ENCODE data around the gene CPM.

CPM gene

GRCh38 chr12:68932961-68933893, at the start of gene CPM:
TSS of gene CPM (minus strand) at chr12:68933171. CDS start at chr12:68932837, 334 bp downstream.
- DNase-seq = peak; percentile 67

GRCh38 chr12:68981516-68981915, 48.5 kb upstream of the CPM start:
- no peak for DNase-seq

- DNase-seq = no peak
These were observed 47.7 kb upstream of the CPM start for GRCh38 chr12:68980476-68981212.

DNA sequence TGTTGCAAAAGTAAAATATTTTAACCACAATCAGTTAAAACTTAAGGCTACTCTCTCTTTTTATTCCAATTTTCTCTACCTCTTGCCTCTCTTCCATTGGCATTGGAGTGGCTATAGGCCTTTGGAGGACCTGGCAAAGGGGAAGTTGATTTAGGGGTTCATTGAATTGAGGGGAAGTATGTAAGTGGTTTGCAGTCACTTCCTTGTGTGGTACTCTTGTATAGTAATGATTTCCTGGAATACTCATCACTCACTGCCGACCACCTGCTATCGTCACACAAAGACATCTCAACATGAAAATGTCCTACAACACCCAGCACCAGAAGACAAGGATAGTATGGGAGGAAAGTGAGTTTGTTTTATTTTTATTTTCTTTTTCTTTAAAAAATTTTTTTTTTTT, 45.7 kb upstream of the CPM start:
- DNase-seq = no peak

GRCh38 chr12:68977909-68978610, 45.1 kb upstream of the CPM start:
- DNase-seq = no peak

GRCh38 chr12:68977335-68977734, 44.4 kb upstream of the CPM start:
- DNase-seq = no peak

GRCh38 chr12:68976395-68976841, 43.4 kb upstream of the CPM start:
- no peak for DNase-seq

DNA sequence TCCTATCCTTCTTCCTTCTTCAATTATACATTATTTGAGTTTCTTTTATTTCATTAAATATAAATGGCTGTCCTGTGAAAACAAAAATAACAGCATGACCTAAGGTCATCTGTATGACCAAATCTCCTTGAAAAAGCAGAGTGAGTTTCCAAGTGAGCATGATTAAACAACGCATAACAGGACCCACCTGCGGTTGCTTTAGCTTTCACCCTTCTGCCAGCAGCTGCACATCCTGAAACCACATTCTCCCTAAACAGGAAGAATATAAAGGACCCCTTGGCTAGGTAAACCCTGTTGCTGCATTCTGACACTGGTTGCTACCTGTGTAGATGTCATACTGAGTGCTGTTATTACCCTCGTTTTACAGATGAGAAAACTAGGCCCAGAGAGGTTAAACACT, 42.8 kb upstream of the CPM start:
- no peak for DNase-seq

GRCh38 chr12:68972595-68972994, 39.6 kb upstream of the CPM start:
- DNase-seq = no peak

DNA sequence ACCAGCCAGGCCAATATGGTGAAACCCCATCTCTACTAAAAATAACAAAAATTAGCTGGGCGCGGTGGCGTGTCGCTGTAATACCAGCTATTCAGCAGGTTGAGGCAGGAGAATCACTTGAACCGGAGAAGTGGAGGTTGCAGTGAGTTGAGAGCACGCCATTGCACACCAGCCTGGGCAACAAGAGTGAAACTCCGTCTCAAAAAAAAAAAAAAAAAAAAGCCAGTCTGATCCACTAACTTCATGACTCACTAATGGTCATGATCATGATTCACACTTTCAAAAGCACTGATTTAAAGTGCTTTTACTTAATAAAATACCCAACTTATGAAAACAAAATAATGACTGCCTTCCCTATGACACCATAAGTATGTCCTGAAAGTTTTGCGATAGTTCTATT, 38.4 kb upstream of the CPM start:
- no peak for DNase-seq

- no peak for DNase-seq
These were observed 38.0 kb upstream of the CPM start for GRCh38 chr12:68970951-68971350.

- no peak for DNase-seq
These were observed 37.3 kb upstream of the CPM start for GRCh38 chr12:68970306-68970705.

GRCh38 chr12:68967046-68967445, 34.1 kb upstream of the CPM start:
- DNase-seq = no peak

DNA sequence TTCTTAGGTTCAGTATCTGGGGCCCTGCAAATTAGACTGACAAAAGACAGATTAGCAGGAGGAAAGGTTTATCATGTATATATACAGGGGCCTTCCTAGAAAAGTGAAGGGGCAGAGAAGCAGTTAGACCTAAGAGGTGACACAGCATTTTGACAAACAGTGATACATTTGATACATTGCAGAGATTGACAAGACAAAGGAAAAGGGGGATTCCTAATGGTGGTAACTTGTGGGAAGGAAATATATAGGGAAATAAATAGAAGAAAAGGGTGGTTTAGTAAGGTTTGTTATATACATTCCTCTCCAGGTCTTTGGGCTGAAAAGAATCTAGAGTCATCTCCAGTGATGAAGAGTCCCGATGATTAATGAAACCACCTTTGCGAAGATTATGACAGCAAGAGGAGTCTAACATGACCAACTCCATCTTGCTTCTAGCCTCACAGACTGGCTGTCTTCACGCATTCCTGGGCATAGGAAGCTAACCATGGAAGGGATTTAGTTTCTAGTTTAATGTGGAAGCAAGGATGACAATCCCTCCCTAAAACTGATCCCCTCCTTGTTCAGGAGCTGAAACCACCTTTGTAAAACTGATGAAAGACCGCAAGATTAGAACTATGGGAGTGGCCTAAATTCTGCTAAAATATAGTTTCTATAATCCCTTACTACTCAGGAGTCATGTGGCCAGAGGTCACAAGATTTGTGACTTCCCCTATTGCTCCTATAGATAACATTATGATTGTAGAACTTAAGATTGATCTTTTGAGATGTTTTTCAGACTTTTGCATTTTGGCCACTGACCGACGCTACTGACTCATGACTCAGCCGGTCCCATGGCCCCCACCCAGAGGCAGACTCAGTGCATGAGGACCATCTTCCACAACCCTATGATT, 31.1 kb upstream of the CPM start:
- no peak for DNase-seq

DNA sequence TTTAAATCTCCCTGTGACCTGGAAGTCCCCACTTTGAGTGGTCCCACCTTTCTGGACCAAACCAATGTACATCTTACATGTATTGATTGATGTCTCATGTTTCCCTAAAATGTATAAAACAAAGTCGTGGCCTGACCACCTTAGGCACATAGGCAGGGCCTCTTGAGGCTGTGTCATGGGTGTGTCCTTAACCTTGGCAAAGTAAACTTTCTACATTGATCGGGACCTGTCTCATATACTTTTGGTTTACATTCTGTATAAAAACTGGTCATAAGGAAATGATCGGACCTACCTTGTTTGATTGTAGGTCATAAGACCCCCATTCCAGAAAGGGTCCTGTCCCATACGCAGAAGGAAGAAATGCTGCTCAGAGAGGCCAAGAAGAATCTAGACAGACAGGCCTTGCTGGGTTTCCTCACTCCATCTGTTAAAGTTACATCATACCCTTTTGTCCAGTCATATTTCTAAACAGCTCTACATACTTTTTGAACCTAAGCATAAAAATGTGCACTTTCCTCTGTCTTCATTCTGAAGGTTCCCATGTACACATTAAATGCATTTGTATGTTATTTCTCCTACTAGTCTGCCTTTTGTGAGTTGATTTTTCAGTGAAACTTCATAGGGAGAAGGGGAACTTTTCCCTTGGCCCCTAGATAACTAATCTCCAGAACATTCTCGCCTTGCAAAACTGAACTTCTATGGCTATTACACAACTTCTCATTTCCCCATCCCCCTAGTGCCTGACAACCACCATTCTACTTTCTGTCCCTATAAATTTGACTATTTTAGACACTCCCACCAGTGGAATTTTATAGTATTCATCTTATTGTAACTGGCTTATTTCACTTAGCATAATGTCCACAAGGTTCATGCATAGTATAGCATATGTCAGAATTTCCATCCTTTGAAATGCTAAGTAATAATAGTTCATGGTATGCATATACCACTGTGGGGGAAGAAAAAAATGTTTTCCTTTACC, 30.2 kb upstream of the CPM start:
- no peak for DNase-seq

GRCh38 chr12:68959891-68960464, 27.0 kb upstream of the CPM start:
- DNase-seq = no peak

- DNase-seq = no peak
These were observed 26.3 kb upstream of the CPM start for GRCh38 chr12:68959143-68959858.

DNA sequence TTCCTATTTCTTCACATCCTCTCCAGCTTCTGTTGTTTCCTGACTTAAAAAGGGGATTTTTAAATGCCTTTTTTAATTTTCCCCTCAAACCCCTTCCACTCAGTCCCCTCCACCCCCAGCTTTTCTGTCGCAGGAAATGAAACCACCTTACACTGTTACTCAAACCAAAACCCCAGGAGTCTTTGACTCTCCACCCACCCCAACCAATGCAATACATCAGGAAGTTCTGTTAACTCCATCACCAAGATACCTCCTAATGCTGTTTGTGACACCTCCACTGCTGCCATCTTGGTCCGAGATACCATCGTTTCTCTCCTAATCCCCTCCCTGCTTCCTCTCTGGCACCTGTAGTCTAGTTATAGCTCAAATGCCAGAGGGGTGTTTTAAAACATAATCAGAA, 25.4 kb upstream of the CPM start:
- no peak for DNase-seq

GRCh38 chr12:68957273-68957672, 24.3 kb upstream of the CPM start:
- DNase-seq = no peak

- DNase-seq = no peak
These were observed 23.5 kb upstream of the CPM start for GRCh38 chr12:68956466-68956865.
